Lung (tissue), 12 donors: Measurements from ENCODE around the gene ABCC10. TPM values are rescaled to one million over a fixed set of nuclear protein-coding genes. Genes with fewer than 3 reads are reported as not detected.
A peak's percentile ranks its signal among the peaks of the same experiment; 100 is the strongest.

ENCODE experiments used
- ATAC-seq: fragments of 200-7000 bp; cut with Tn5 transposase; one replicate; pipeline ENCODE4 v1.9.1; 2020; ENCODE audit warnings: moderate number of reproducible peaks; ENCODE audit not compliant: insufficient read depth, low FRiP score
- DNase-seq, 3 donors: peaks; one replicate each; pipeline ENCODE4 v3.0.0-alpha.2; 2013 to 2017
- H3K27ac ChIP-seq, 2 donors: one replicate each; pipeline ENCODE4 v1.5.1; 2013; ENCODE audit warnings: mild to moderate bottlenecking in 2 of 2, moderate library complexity in 2 of 2, control low read depth in 1 of 2, inconsistent platforms in 1 of 2, low read depth in 1 of 2, low read length in 1 of 2
- H3K27me3 ChIP-seq, 3 donors: one replicate each; pipeline ENCODE4 v1.5.1; 2013; ENCODE audit warnings: low read length in 2 of 3; ENCODE audit not compliant: control insufficient read depth in 3 of 3, insufficient read depth in 3 of 3
- H3K36me3 ChIP-seq, 4 donors: one replicate each; pipeline ENCODE4 v1.5.1; 2013; ENCODE audit warnings: low read length in 4 of 4, mild to moderate bottlenecking in 1 of 4, moderate library complexity in 1 of 4; ENCODE audit not compliant: control insufficient read depth in 4 of 4, insufficient read depth in 4 of 4
- H3K4me1 ChIP-seq, 5 donors: one replicate each; pipeline ENCODE4 v1.5.1; 2013; ENCODE audit warnings: low read length in 5 of 5, mild to moderate bottlenecking in 2 of 5, moderate library complexity in 1 of 5; ENCODE audit not compliant: control insufficient read depth in 5 of 5, insufficient read depth in 5 of 5
- H3K4me3 ChIP-seq: one replicate; pipeline ENCODE4 v1.5.1; 2013; ENCODE audit warnings: mild to moderate bottlenecking, control low read depth, moderate library complexity
- H3K9ac ChIP-seq, 2 donors: one replicate each; pipeline ENCODE4 v1.5.1; 2013; ENCODE audit warnings: low read length in 2 of 2, control low read depth in 1 of 2; ENCODE audit not compliant: insufficient read depth in 1 of 2
- H3K9me3 ChIP-seq, 4 donors: one replicate each; pipeline ENCODE4 v1.5.1; 2013; ENCODE audit warnings: low read length in 3 of 4, mild to moderate bottlenecking in 1 of 4, moderate library complexity in 1 of 4; ENCODE audit not compliant: control insufficient read depth in 4 of 4, insufficient read depth in 3 of 4
- CTCF ChIP-seq: IDR thresholded peaks from 2 replicates; pipeline ENCODE4 v1.5.1; 2012; ENCODE audit warnings: mild to moderate bottlenecking; ENCODE audit errors: control extremely low read depth, extremely low read depth
- WGBS, 2 donors: extraction: QIAGEN DNeasy Blood & Tissue Kit; methylation state at CpG; one replicate each; pipeline ENCODE4 v1.1.7; 2013; 5-methylcytosine and 5-hydroxymethylcytosine counted together
- polyA plus RNA-seq, 2 donors: library from polyadenylated mRNA; stranded (reverse); fragments of 200-250 nt; gene quantifications; one replicate each; pipeline ENCODE4 v1.2.1, GENCODE V29; 2013
- total RNA-seq, 2 donors: library from RNA; depleted of rRNA in 1 of 2; stranded (reverse); fragments of >200 nt in 1 of 2; gene quantifications; one replicate each; pipeline ENCODE4 v1.2.1, GENCODE V29; 2014 to 2021
- donor health status: control.
- donor health status: control.
- donor health status: Bipolar disorder and iron deficiency.
- donor health status: healthy.
- donor health status: DM: yes; HTN: yes; CAD: no.

ABCC10 gene
- total and polyA plus RNA-seq, 4 donors: 15.7 to 43.3 (median 26.2) TPM

- H3K27ac ChIP-seq: no peak overlapping the region
- peaks cover 0 to 26% (median 10%) of the 10 kb centered on the region in 4 donors for H3K36me3 ChIP-seq
- peaks cover 0 to 3% (median 0%) of the 10 kb centered on the region in 5 donors for H3K4me1 ChIP-seq
- no peak for DNase-seq
- H3K27me3 ChIP-seq: peaks cover 0 to 14% (median 8%) of the 10 kb centered on the region in 3 donors
- H3K4me3 ChIP-seq: no peak overlapping the region
- ATAC-seq: peak; percentile 95
- 17 to 24% methylated on average over 14 to 17 of the region's 17 CpGs for WGBS, 2 donors
- peak; percentile 93 for TF ChIP-seq CTCF
- peaks cover 0 to 2% (median 0%) of the 10 kb centered on the region in 4 donors for H3K9me3 ChIP-seq
- no peak overlapping the region for H3K9ac ChIP-seq
Observed at GRCh38 chr6:43454290-43454695, 27.0 kb downstream of the ABCC10 start.

- peaks cover 0 to 3% (median 0%) of the 10 kb centered on the region in 5 donors for H3K4me1 ChIP-seq
- peak; percentile 71 to 83 (median 81) for DNase-seq
- no peak for TF ChIP-seq CTCF
- H3K9me3 ChIP-seq: peaks cover 0 to 2% (median 0%) of the 10 kb centered on the region in 4 donors
- H3K4me3 ChIP-seq: peak overlapping the region; percentile 46
- 0 to 1% methylated on average over 61 to 97 of the region's 97 CpGs for WGBS, 2 donors
- peaks cover 0 to 18% (median 8%) of the 10 kb centered on the region in 3 donors for H3K27me3 ChIP-seq
- no peak overlapping the region for H3K9ac ChIP-seq
- H3K36me3 ChIP-seq: peaks cover 0 to 20% (median 6%) of the 10 kb centered on the region in 4 donors
- H3K27ac ChIP-seq: no peak overlapping the region
- ATAC-seq: peak; percentile 8
Observed at GRCh38 chr6:43454696-43455530, 27.6 kb downstream of the ABCC10 start.

GRCh38 chr6:43455531-43456428, 28.4 kb downstream of the ABCC10 start, which contains the start of gene DLK2:
Gene DLK2, minus strand, starts transcription at chr6:43455548. Its CDS starts 723 bp downstream, at chr6:43454825.
- 3 to 6% methylated on average over 27 to 55 of the region's 55 CpGs for WGBS, 2 donors
- peaks cover 0 to 12% (median 6%) of the 10 kb centered on the region in 4 donors for H3K36me3 ChIP-seq
- H3K4me3 ChIP-seq: peak within 1 kb of the TSS; percentile 46
- peaks cover 0 to 18% (median 8%) of the 10 kb centered on the region in 3 donors for H3K27me3 ChIP-seq
- H3K27ac ChIP-seq: no peak within 1 kb of the TSS
- peaks cover 0 to 3% (median 0%) of the 10 kb centered on the region in 5 donors for H3K4me1 ChIP-seq
- ATAC-seq: no peak
- no peak within 1 kb of the TSS for H3K9ac ChIP-seq
- no peak for TF ChIP-seq CTCF
- peak in 1 of 3 donors; percentile 10 for DNase-seq
- H3K9me3 ChIP-seq: peaks cover 0 to 4% (median 0%) of the 10 kb centered on the region in 4 donors
